HCT116 (cell line): Measurements from ENCODE around the gene HNMT. TPM values are rescaled to one million over a fixed set of nuclear protein-coding genes. Genes with fewer than 3 reads are reported as not detected.

ENCODE experiments used
- ATAC-seq: fragments of 200-7000 bp; cut with Tn5 transposase; 2 replicates; pipeline ENCODE4 v1.9.1; 2020; ENCODE audit warnings: mild to moderate bottlenecking, moderate library complexity
- BruUV-seq: library from RNA; stranded (reverse); fragments of 400-500 nt; replicated peaks from 2 replicates; lab custom pipeline; 2021; lab: Mats Ljungman, UMichigan
- CTCF ChIA-PET: fragments of 300-600 bp; sonication (Branson Sonifier 250); formaldehyde crosslinking; loops from one replicate; lab custom pipeline; 2021; ENCODE audit warnings: antibody characterized with exemption; lab: Charles Lee
- POLR2A ChIA-PET: fragments of 300-600, 350-600 bp; sonication (Branson Sonifier 250); formaldehyde crosslinking; loops from one replicate; lab custom pipeline; 2021; ENCODE audit warnings: antibody characterized with exemption; lab: Charles Lee
- RAD21 ChIA-PET, 2 experiments: fragments of 300-600 bp; sonication (Branson Sonifier 250); formaldehyde crosslinking; loops; one replicate each; lab custom pipeline; 2023; ENCODE audit warnings: low total read pairs in 2 of 2; ENCODE audit not compliant: uncharacterized antibody in 2 of 2, unreplicated experiment in 2 of 2, low non-redundant PET in 1 of 2; lab: Charles Lee
- DNase-seq: peaks from one replicate; pipeline ENCODE4 v3.0.0-alpha.2; 2010; ENCODE audit warnings: low read depth, low spot score
- H2AFZ ChIP-seq: fragments of 200-600 bp; shearing (Covaris generic), sonication (generic); 2 replicates; pipeline ENCODE4 v1.6.1; 2017; ENCODE audit warnings: low read depth, mixed run types, mixed read lengths, antibody characterized with exemption, low read length; ENCODE audit not compliant: poor library complexity, severe bottlenecking
- H3K27ac ChIP-seq: 2 replicates; pipeline ENCODE4 v1.5.1; 2012; ENCODE audit warnings: low read depth, low read length
- H3K27me3 ChIP-seq: fragments of 200-600 bp; sonication (generic); 2 replicates; pipeline ENCODE4 v1.6.1; 2016; ENCODE audit warnings: mixed run types, low read length, mixed read lengths; ENCODE audit not compliant: insufficient read depth
- H3K36me3 ChIP-seq, 2 experiments: fragments of 200-500 bp in 1 of 2; fragments of 200-600 bp in 1 of 2; sonication (Bioruptor generic) in 1 of 2; sonication (generic) in 1 of 2; 2 replicates each; pipeline versions ENCODE4 v1.5.1 to v1.6.1; 2014 to 2016; ENCODE audit warnings: low read length in 2 of 2, inconsistent platforms in 1 of 2, mixed read lengths in 1 of 2, mixed run types in 1 of 2; ENCODE audit not compliant: insufficient read depth in 2 of 2, control insufficient read depth in 1 of 2
- H3K4me1 ChIP-seq, 2 experiments: fragments of 200-600 bp in 1 of 2; sonication (generic) in 1 of 2; 2 replicates each; pipeline versions ENCODE4 v1.5.1 to v1.6.1; 2012 to 2017; ENCODE audit warnings: low read length in 2 of 2, inconsistent platforms in 1 of 2, mild to moderate bottlenecking in 1 of 2, mixed read lengths in 1 of 2, mixed run types in 1 of 2, moderate library complexity in 1 of 2; ENCODE audit not compliant: insufficient read depth in 2 of 2, control insufficient read depth in 1 of 2
- H3K4me2 ChIP-seq: fragments of 200-600 bp; sonication (generic); 2 replicates; pipeline ENCODE4 v1.6.1; 2017; ENCODE audit warnings: mixed run types, low read length, mixed read lengths
- H3K4me3 ChIP-seq, 2 experiments: fragments of 200-600 bp in 1 of 2; sonication (generic) in 1 of 2; replicated peaks in 1 of 2; 2 replicates each; pipeline ENCODE4 v1.5.1; 2011 to 2016; ENCODE audit warnings: low read length in 2 of 2, control low read depth in 1 of 2, low read depth in 1 of 2, mild to moderate bottlenecking in 1 of 2, mixed read lengths in 1 of 2, mixed run types in 1 of 2
- H3K79me2 ChIP-seq: fragments of 200-600 bp; sonication (generic); 2 replicates; pipeline ENCODE4 v1.6.1; 2017; ENCODE audit warnings: mild to moderate bottlenecking, mixed run types, low read length, moderate library complexity, mixed read lengths; ENCODE audit not compliant: insufficient read depth
- H3K9ac ChIP-seq: fragments of 200-600 bp; sonication (generic); 2 replicates; pipeline ENCODE4 v1.6.1; 2016; ENCODE audit warnings: low read length, mixed read lengths
- H3K9me2 ChIP-seq: fragments of 200-600 bp; sonication (generic), shearing (Covaris generic); 2 replicates; pipeline ENCODE4 v1.6.1; 2017; ENCODE audit warnings: mixed run types, mild to moderate bottlenecking, moderate library complexity; ENCODE audit not compliant: insufficient read depth
- H3K9me3 ChIP-seq, 2 experiments: fragments of 200-500 bp in 1 of 2; fragments of 200-600 bp in 1 of 2; sonication (Bioruptor generic) in 1 of 2; sonication (generic) in 1 of 2; 2 replicates each; pipeline ENCODE4 v1.6.1; 2014 to 2017; ENCODE audit warnings: low read length in 2 of 2, mixed read lengths in 2 of 2, inconsistent platforms in 1 of 2, low read depth in 1 of 2, mild to moderate bottlenecking in 1 of 2, mixed run types in 1 of 2, moderate library complexity in 1 of 2; ENCODE audit not compliant: control insufficient read depth in 1 of 2, insufficient read depth in 1 of 2
- H4K20me1 ChIP-seq: fragments of 200-600 bp; sonication (generic), shearing (Covaris generic); 2 replicates; pipeline ENCODE4 v1.6.1; 2017; ENCODE audit warnings: mixed run types, mild to moderate bottlenecking, moderate library complexity; ENCODE audit not compliant: insufficient read depth
- CBX3 ChIP-seq: IDR thresholded peaks from 2 replicates; pipeline ENCODE4 v1.6.1; 2012; ENCODE audit warnings: low read depth
- CEBPB ChIP-seq: IDR thresholded peaks from 2 replicates; pipeline ENCODE4 v1.6.1; 2012; ENCODE audit warnings: low read depth
- ELF1 ChIP-seq: IDR thresholded peaks from 2 replicates; pipeline ENCODE4 v1.6.1; 2012; ENCODE audit warnings: low read depth, borderline replicate concordance
- EZH2 ChIP-seq: fragments of 200-600 bp; sonication (generic); IDR thresholded peaks from 2 replicates; pipeline ENCODE4 v1.6.1; 2017; ENCODE audit warnings: antibody characterized with exemption, mixed run types
- EZH2phosphoT487 ChIP-seq: fragments of 200-600 bp; IDR thresholded peaks from 2 replicates; pipeline ENCODE4 v1.6.1; 2018; ENCODE audit warnings: antibody characterized with exemption, borderline replicate concordance
- FOSL1 ChIP-seq: IDR thresholded peaks from 2 replicates; pipeline ENCODE4 v1.6.1; 2012; ENCODE audit warnings: low read depth
- POLR2A ChIP-seq: IDR thresholded peaks from 2 replicates; pipeline ENCODE4 v1.7.0; 2011; ENCODE audit warnings: borderline replicate concordance; ENCODE audit not compliant: insufficient read depth, insufficient read length; ENCODE audit errors: extremely low read depth
- POLR2AphosphoS5 ChIP-seq: IDR thresholded peaks from 2 replicates; pipeline ENCODE4 v1.6.1; 2011; ENCODE audit warnings: mild to moderate bottlenecking, low read depth, low read length, moderate library complexity
- RAD21 ChIP-seq: IDR thresholded peaks from 2 replicates; pipeline ENCODE4 v1.6.1; 2012; ENCODE audit warnings: low read depth, mild to moderate bottlenecking
- SIN3A ChIP-seq: IDR thresholded peaks from 2 replicates; pipeline ENCODE4 v1.6.1; 2012; ENCODE audit warnings: low read depth
- SP1 ChIP-seq: IDR thresholded peaks from 2 replicates; pipeline ENCODE4 v1.6.1; 2012; ENCODE audit warnings: low read depth
- SRF ChIP-seq: IDR thresholded peaks from 2 replicates; pipeline ENCODE4 v1.6.1; 2012; ENCODE audit warnings: low read depth
- TCF7L2 ChIP-seq: IDR thresholded peaks from 2 replicates; pipeline ENCODE4 v1.7.0; 2011; ENCODE audit warnings: borderline replicate concordance, inconsistent platforms; ENCODE audit not compliant: insufficient read depth, insufficient read length; ENCODE audit errors: extremely low read depth
- YY1 ChIP-seq: IDR thresholded peaks from 2 replicates; pipeline ENCODE4 v1.6.1; 2011; ENCODE audit warnings: low read length, low read depth, moderate library complexity, mild to moderate bottlenecking; ENCODE audit not compliant: insufficient replicate concordance; ENCODE audit errors: extremely low read depth
- ZFX ChIP-seq: fragments of 450-650 bp; IDR thresholded peaks from 2 replicates; pipeline ENCODE4 v1.6.1; 2017
- ZNF274 ChIP-seq: fragments of 200-500 bp; sonication (Bioruptor generic); IDR thresholded peaks from 2 replicates; pipeline ENCODE4 v1.6.1; 2014; ENCODE audit warnings: mild to moderate bottlenecking, low read depth, low read length, inconsistent platforms
- intact Hi-C: fragments of 100-400 bp; cut with micrococcal nuclease; formaldehyde crosslinking; loops from 2 replicates; pipeline ENCODE4 v1.10.0; 2022
- total RNA-seq: library from RNA; stranded (reverse); gene quantifications from one replicate; pipeline ENCODE4 v1.2.1, GENCODE V29; 2021; ENCODE audit not compliant: unreplicated experiment
- TF ChIP-seq, protein P1 (sequence below): IDR thresholded peaks from 2 replicates; pipeline ENCODE4 v1.6.1; 2011; ENCODE audit warnings: mild to moderate bottlenecking, low read length, moderate library complexity; ENCODE audit not compliant: insufficient replicate concordance; ENCODE audit errors: extremely low read depth
- TF ChIP-seq, protein P2 (sequence below): IDR thresholded peaks from 2 replicates; pipeline ENCODE4 v1.6.1; 2012
- TF ChIP-seq, protein P3 (sequence below), 3 experiments: fragments of 200-600 bp in 1 of 3; sonication (generic) in 1 of 3; IDR thresholded peaks in 2 of 3; conservative IDR thresholded peaks in 1 of 3; 2 replicates each; pipeline ENCODE4 v1.5.1; 2012 to 2017; ENCODE audit warnings: low read depth in 2 of 3, low read length in 2 of 3, antibody characterized with exemption in 1 of 3, borderline replicate concordance in 1 of 3, control low read depth in 1 of 3, mild to moderate bottlenecking in 1 of 3, mixed read lengths in 1 of 3, mixed run types in 1 of 3, moderate library complexity in 1 of 3; ENCODE audit not compliant: insufficient read depth in 1 of 3
- TF ChIP-seq, protein P4 (sequence below): IDR thresholded peaks from 2 replicates; pipeline ENCODE4 v1.6.1; 2012

HNMT gene
- total RNA-seq, 1 experiment from 2014 or later, result not detected

DNA sequence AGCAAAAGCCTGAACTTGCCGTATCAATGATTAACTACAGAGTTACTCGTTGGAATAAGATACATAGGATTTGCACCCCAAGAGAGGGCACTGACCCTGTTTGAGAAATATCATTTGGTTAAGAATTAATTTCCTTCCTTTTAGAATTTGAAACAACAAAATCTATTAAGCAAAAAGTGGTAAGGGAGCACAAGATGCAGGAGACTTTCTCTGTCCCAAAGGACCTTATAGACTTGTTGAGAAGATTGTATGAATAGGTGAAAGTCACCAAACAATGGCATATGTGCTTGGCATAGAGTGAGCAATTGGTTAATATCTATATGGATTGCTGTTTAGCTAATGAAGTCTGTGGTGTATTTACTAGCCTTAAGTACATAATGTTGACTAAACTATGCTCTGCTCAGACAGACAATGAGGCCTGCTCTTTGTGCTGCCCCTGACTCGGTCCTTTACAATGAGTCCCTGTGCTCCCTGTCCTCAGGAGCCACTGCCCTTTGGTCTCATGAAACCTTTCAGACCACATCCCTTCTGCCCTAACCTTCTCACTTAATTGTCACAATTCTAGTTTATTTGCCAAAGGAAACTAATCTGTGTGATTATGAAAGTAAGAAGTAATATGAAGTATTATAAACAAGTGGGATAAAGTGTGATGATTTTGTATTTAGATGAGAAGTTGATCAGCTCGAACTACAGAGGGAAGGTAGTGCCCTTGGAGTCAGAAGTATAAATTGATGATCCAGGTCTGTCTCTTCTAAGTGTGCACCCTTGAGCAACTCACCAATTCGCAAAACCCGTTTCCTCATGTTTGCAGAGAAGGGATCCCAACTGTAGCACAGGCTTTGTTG, 21.2 kb upstream of the HNMT start:
- H3K4me3 ChIP-seq, result no peak overlapping the region
- POLR2A ChIA-PET, result no interaction called here
- H3K9me2 ChIP-seq, result no peaks in the 10 kb centered on the region
- H2AFZ ChIP-seq, result no peak overlapping the region
- no peaks in the 10 kb centered on the region for H4K20me1 ChIP-seq
- no peak overlapping the region for H3K27ac ChIP-seq
- H3K4me2 ChIP-seq, result no peak overlapping the region
- intact Hi-C loops, result no loop called here
- H3K9ac ChIP-seq, result no peak overlapping the region
- no peaks in the 10 kb centered on the region for H3K4me1 ChIP-seq
- no peaks in the 10 kb centered on the region for H3K36me3 ChIP-seq
- CTCF ChIA-PET, result no interaction called here
- no peaks in the 10 kb centered on the region for H3K79me2 ChIP-seq
- no TSS peak for BruUV-seq
- RAD21 ChIA-PET, result no interaction called here
- no peaks in the 10 kb centered on the region for H3K9me3 ChIP-seq
- DNase-seq (no peak), ATAC-seq (no peak)
- TF ChIP-seq FOSL1, result no peak
- TF ChIP-seq POLR2A, result no peak
- TF ChIP-seq, protein P1, sequence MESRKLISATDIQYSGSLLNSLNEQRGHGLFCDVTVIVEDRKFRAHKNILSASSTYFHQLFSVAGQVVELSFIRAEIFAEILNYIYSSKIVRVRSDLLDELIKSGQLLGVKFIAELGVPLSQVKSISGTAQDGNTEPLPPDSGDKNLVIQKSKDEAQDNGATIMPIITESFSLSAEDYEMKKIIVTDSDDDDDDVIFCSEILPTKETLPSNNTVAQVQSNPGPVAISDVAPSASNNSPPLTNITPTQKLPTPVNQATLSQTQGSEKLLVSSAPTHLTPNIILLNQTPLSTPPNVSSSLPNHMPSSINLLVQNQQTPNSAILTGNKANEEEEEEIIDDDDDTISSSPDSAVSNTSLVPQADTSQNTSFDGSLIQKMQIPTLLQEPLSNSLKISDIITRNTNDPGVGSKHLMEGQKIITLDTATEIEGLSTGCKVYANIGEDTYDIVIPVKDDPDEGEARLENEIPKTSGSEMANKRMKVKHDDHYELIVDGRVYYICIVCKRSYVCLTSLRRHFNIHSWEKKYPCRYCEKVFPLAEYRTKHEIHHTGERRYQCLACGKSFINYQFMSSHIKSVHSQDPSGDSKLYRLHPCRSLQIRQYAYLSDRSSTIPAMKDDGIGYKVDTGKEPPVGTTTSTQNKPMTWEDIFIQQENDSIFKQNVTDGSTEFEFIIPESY, result no peak
- no peak for TF ChIP-seq YY1
- TF ChIP-seq SP1, result no peak
- no peak for TF ChIP-seq SIN3A
- TF ChIP-seq ZNF274, result no peak
- no peak for TF ChIP-seq EZH2phosphoT487
- no peak for TF ChIP-seq ZFX
- TF ChIP-seq, protein P2, sequence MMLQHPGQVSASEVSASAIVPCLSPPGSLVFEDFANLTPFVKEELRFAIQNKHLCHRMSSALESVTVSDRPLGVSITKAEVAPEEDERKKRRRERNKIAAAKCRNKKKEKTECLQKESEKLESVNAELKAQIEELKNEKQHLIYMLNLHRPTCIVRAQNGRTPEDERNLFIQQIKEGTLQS, result no peak
- TF ChIP-seq, protein P3, sequence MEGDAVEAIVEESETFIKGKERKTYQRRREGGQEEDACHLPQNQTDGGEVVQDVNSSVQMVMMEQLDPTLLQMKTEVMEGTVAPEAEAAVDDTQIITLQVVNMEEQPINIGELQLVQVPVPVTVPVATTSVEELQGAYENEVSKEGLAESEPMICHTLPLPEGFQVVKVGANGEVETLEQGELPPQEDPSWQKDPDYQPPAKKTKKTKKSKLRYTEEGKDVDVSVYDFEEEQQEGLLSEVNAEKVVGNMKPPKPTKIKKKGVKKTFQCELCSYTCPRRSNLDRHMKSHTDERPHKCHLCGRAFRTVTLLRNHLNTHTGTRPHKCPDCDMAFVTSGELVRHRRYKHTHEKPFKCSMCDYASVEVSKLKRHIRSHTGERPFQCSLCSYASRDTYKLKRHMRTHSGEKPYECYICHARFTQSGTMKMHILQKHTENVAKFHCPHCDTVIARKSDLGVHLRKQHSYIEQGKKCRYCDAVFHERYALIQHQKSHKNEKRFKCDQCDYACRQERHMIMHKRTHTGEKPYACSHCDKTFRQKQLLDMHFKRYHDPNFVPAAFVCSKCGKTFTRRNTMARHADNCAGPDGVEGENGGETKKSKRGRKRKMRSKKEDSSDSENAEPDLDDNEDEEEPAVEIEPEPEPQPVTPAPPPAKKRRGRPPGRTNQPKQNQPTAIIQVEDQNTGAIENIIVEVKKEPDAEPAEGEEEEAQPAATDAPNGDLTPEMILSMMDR (IDR thresholded peaks at IDR 0.05 in 2 of 3, conservative IDR thresholded peaks at IDR 0.05 in 1 of 3; ENCODE audit: borderline replicate concordance in 1 of 3, insufficient read depth in 1 of 3, low read depth in 2 of 3, low read length in 2 of 3), result no peak
- no peak for TF ChIP-seq SRF
- no peak for TF ChIP-seq ELF1
- TF ChIP-seq CEBPB, result no peak
- no peak for TF ChIP-seq RAD21
- no peak for TF ChIP-seq CBX3
- no peak for TF ChIP-seq POLR2AphosphoS5
- no peak for TF ChIP-seq TCF7L2
- TF ChIP-seq, protein P4, sequence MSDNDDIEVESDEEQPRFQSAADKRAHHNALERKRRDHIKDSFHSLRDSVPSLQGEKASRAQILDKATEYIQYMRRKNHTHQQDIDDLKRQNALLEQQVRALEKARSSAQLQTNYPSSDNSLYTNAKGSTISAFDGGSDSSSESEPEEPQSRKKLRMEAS, result no peak
- no peak for TF ChIP-seq EZH2
- H3K27me3 ChIP-seq, result no peaks in the 10 kb centered on the region
